Skeletal muscle tissue (tissue), 4 donors: Measurements from ENCODE around the gene HHIPL2. TPM values are rescaled to one million over a fixed set of nuclear protein-coding genes. Genes with fewer than 3 reads are reported as not detected.

Experiments
- H3K27ac ChIP-seq: one replicate; pipeline ENCODE4 v1.7.0; 2013; ENCODE audit warnings: mild to moderate bottlenecking, low read depth, low read length, inconsistent platforms
- H3K27me3 ChIP-seq, 3 donors: one replicate each; pipeline ENCODE4 v1.7.0; 2013; ENCODE audit warnings: low read length in 3 of 3; ENCODE audit not compliant: control insufficient read depth in 3 of 3, insufficient read depth in 3 of 3
- H3K36me3 ChIP-seq, 3 donors: one replicate each; pipeline ENCODE4 v1.7.0; 2013; ENCODE audit warnings: low read length in 3 of 3; ENCODE audit not compliant: control insufficient read depth in 3 of 3, insufficient read depth in 3 of 3
- H3K4me1 ChIP-seq, 3 donors: one replicate each; pipeline ENCODE4 v1.7.0; 2013; ENCODE audit warnings: low read length in 3 of 3, mild to moderate bottlenecking in 3 of 3; ENCODE audit not compliant: control insufficient read depth in 3 of 3, insufficient read depth in 3 of 3
- H3K4me3 ChIP-seq, 3 donors: one replicate each; pipeline ENCODE4 v1.7.0; 2013; ENCODE audit warnings: low read length in 3 of 3
- H3K9ac ChIP-seq, 3 donors: one replicate each; pipeline ENCODE4 v1.7.0; 2013; ENCODE audit warnings: low read length in 3 of 3, mild to moderate bottlenecking in 3 of 3, moderate library complexity in 2 of 3, low read depth in 1 of 3
- H3K9me3 ChIP-seq, 3 donors: one replicate each; pipeline ENCODE4 v1.7.0; 2013; ENCODE audit warnings: low read length in 3 of 3; ENCODE audit not compliant: control insufficient read depth in 3 of 3
- total RNA-seq: library from RNA; depleted of rRNA; stranded (reverse); fragments of >200 nt; gene quantifications from one replicate; pipeline ENCODE4 v1.2.3, GENCODE V29; 2014
- donor health status: Osteomylitis.

Gene HHIPL2
- total RNA-seq, 1 donor from 2014 or later = under 0.01 TPM

- no peak overlapping the region for H3K27ac ChIP-seq
- H3K4me1 ChIP-seq = no peaks in the 10 kb centered on the region
- no peak overlapping the region for H3K4me3 ChIP-seq
- H3K9ac ChIP-seq = no peak overlapping the region
- peaks cover 0 to 14% (median 4%) of the 10 kb centered on the region in 3 donors for H3K36me3 ChIP-seq
- no peaks in the 10 kb centered on the region for H3K9me3 ChIP-seq
- H3K27me3 ChIP-seq = no peaks in the 10 kb centered on the region
These were observed 31.4 kb upstream of the HHIPL2 start for GRCh38 chr1:222579316-222579715.

GRCh38 chr1:222570837-222571236 lies 22.9 kb upstream of the HHIPL2 start:
- no peak overlapping the region for H3K4me3 ChIP-seq
- H3K27ac ChIP-seq = no peak overlapping the region
- H3K9me3 ChIP-seq = no peaks in the 10 kb centered on the region
- no peaks in the 10 kb centered on the region for H3K4me1 ChIP-seq
- H3K36me3 ChIP-seq = peaks cover 0 to 17% (median 11%) of the 10 kb centered on the region in 3 donors
- H3K27me3 ChIP-seq = no peaks in the 10 kb centered on the region
- H3K9ac ChIP-seq = no peak overlapping the region

- no peak overlapping the region for H3K9ac ChIP-seq
- no peaks in the 10 kb centered on the region for H3K9me3 ChIP-seq
- no peaks in the 10 kb centered on the region for H3K4me1 ChIP-seq
- no peak overlapping the region for H3K27ac ChIP-seq
- H3K36me3 ChIP-seq = peaks cover 4 to 15% (median 12%) of the 10 kb centered on the region in 3 donors
- H3K27me3 ChIP-seq = no peaks in the 10 kb centered on the region
- no peak overlapping the region for H3K4me3 ChIP-seq
These were observed 13.8 kb upstream of the HHIPL2 start for GRCh38 chr1:222561656-222562055.

GRCh38 chr1:222557574-222557973 lies 9.7 kb upstream of the HHIPL2 start:
- Histone ChIP-seq H3K4me1 (no peaks in the 10 kb centered on the region), H3K9ac (no peak overlapping the region), H3K27me3 (no peaks in the 10 kb centered on the region), H3K27ac (no peak overlapping the region), H3K36me3 (peaks cover 8 to 23% (median 19%) of the 10 kb centered on the region in 3 donors), H3K4me3 (no peak overlapping the region), H3K9me3 (no peaks in the 10 kb centered on the region)

GRCh38 chr1:222557148-222557547 lies 9.2 kb upstream of the HHIPL2 start:
- Histone ChIP-seq H3K4me1 (no peaks in the 10 kb centered on the region), H3K4me3 (no peak overlapping the region), H3K9ac (no peak overlapping the region), H3K36me3 (peaks cover 8 to 23% (median 19%) of the 10 kb centered on the region in 3 donors), H3K27me3 (no peaks in the 10 kb centered on the region), H3K9me3 (no peaks in the 10 kb centered on the region), H3K27ac (no peak overlapping the region)

- peaks cover 8 to 17% (median 16%) of the 10 kb centered on the region in 3 donors for H3K36me3 ChIP-seq
- no peaks in the 10 kb centered on the region for H3K9me3 ChIP-seq
- H3K27ac ChIP-seq = no peak overlapping the region
- H3K9ac ChIP-seq = no peak overlapping the region
- H3K27me3 ChIP-seq = no peaks in the 10 kb centered on the region
- no peak overlapping the region for H3K4me3 ChIP-seq
- no peaks in the 10 kb centered on the region for H3K4me1 ChIP-seq
These were observed 8.2 kb upstream of the HHIPL2 start for GRCh38 chr1:222555992-222556615.

GRCh38 chr1:222554177-222554576 lies 6.3 kb upstream of the HHIPL2 start:
- Histone ChIP-seq H3K9ac (no peak overlapping the region), H3K4me3 (no peak overlapping the region), H3K27ac (no peak overlapping the region), H3K4me1 (no peaks in the 10 kb centered on the region), H3K27me3 (no peaks in the 10 kb centered on the region), H3K9me3 (no peaks in the 10 kb centered on the region), H3K36me3 (peaks cover 4 to 11% (median 4%) of the 10 kb centered on the region in 3 donors)

GRCh38 chr1:222552882-222553281 lies 5.0 kb upstream of the HHIPL2 start:
- Histone ChIP-seq H3K9me3 (no peaks in the 10 kb centered on the region), H3K4me3 (no peak overlapping the region), H3K9ac (no peak overlapping the region), H3K4me1 (no peaks in the 10 kb centered on the region), H3K27me3 (peaks cover 2 to 4% (median 3%) of the 10 kb centered on the region in 3 donors), H3K36me3 (peaks cover 4 to 11% (median 4%) of the 10 kb centered on the region in 3 donors), H3K27ac (no peak overlapping the region)

GRCh38 chr1:222547260-222547614 lies 667 bp downstream of the HHIPL2 start:
- Histone ChIP-seq H3K4me1 (no peaks in the 10 kb centered on the region), H3K4me3 (no peak overlapping the region), H3K36me3 (no peaks in the 10 kb centered on the region), H3K27me3 (peaks cover 20 to 24% (median 23%) of the 10 kb centered on the region in 3 donors), H3K9me3 (no peaks in the 10 kb centered on the region), H3K9ac (no peak overlapping the region), H3K27ac (no peak overlapping the region)

GRCh38 chr1:222546548-222547259 lies 1.2 kb downstream of the HHIPL2 start:
- H3K4me3 ChIP-seq = no peak overlapping the region
- no peaks in the 10 kb centered on the region for H3K9me3 ChIP-seq
- H3K36me3 ChIP-seq = no peaks in the 10 kb centered on the region
- no peak overlapping the region for H3K9ac ChIP-seq
- peaks cover 20 to 24% (median 23%) of the 10 kb centered on the region in 3 donors for H3K27me3 ChIP-seq
- H3K4me1 ChIP-seq = no peaks in the 10 kb centered on the region
- H3K27ac ChIP-seq = no peak overlapping the region
